ENCODE measurements around the gene GGCX. TPM values are rescaled to one million over a fixed set of nuclear protein-coding genes. Genes with fewer than 3 reads are reported as not detected.

Gene GGCX
- total RNA-seq, 3 donors from 2014 or later (not counting 1 experiment from before 2014, with no cell fraction given): 21.3 to 21.7 (median 21.4) TPM

DNA sequence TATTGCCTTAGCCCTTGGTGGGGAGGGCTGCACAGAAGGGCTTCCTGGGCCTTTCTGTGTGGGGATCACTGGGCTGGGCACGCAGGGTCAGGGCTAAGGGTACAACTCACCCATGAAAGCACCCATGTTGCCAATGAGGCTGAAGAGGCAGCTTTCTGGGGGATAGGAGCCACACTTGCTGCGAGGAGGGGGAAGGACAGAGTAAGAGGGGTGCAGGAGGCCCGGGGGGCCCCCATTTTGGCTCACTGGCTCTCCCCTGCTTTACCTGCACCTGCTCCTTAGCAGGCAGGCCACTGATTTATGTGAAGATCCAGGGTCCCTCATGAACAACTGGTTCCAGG lies 38.9 kb upstream of the GGCX start:
- Mint-ChIP-seq H3K4me3 (no peak overlapping the region), H3K4me1 (peaks cover 29 to 36% of the 10 kb centered on the region in 2 donors), H3K36me3 (no peaks in the 10 kb centered on the region), H3K27me3 (ENCODE audit: low read depth in 2 of 2) (no peaks in the 10 kb centered on the region), H3K9me3 (no peaks in the 10 kb centered on the region), H3K27ac (peak overlapping the region in 1 of 2 donors; percentile 81)
- 84% methylated on average over 3 of the region's 3 CpGs for WGBS (ENCODE audit: insufficient coverage)
- Histone ChIP-seq H3K36me3 (ENCODE audit: control insufficient read depth, insufficient read depth, low read length) (peaks cover 18% of the 10 kb centered on the region), H3K4me1 (ENCODE audit: control insufficient read depth, insufficient read depth, low read length) (peaks cover 37% of the 10 kb centered on the region), H3K27ac (ENCODE audit: low read length) (no peak overlapping the region), H3K27me3 (ENCODE audit: control insufficient read depth, insufficient read depth, low read length) (no peaks in the 10 kb centered on the region), H3K9me3 (ENCODE audit: control insufficient read depth, insufficient read depth, low read length) (no peaks in the 10 kb centered on the region), H3K4me3 (ENCODE audit: low read length) (no peak overlapping the region)
- DNase-seq (no peak), ATAC-seq (no peak)
- intact Hi-C loops (cut with micrococcal nuclease): loop anchor here (5.0 kb wide), 1 partner anchor 38 kb away; the partner anchor contains the start of gene GGCX
- TF ChIP-seq, protein P1, sequence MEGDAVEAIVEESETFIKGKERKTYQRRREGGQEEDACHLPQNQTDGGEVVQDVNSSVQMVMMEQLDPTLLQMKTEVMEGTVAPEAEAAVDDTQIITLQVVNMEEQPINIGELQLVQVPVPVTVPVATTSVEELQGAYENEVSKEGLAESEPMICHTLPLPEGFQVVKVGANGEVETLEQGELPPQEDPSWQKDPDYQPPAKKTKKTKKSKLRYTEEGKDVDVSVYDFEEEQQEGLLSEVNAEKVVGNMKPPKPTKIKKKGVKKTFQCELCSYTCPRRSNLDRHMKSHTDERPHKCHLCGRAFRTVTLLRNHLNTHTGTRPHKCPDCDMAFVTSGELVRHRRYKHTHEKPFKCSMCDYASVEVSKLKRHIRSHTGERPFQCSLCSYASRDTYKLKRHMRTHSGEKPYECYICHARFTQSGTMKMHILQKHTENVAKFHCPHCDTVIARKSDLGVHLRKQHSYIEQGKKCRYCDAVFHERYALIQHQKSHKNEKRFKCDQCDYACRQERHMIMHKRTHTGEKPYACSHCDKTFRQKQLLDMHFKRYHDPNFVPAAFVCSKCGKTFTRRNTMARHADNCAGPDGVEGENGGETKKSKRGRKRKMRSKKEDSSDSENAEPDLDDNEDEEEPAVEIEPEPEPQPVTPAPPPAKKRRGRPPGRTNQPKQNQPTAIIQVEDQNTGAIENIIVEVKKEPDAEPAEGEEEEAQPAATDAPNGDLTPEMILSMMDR (IDR thresholded peaks at IDR 0.05): no peak

DNA sequence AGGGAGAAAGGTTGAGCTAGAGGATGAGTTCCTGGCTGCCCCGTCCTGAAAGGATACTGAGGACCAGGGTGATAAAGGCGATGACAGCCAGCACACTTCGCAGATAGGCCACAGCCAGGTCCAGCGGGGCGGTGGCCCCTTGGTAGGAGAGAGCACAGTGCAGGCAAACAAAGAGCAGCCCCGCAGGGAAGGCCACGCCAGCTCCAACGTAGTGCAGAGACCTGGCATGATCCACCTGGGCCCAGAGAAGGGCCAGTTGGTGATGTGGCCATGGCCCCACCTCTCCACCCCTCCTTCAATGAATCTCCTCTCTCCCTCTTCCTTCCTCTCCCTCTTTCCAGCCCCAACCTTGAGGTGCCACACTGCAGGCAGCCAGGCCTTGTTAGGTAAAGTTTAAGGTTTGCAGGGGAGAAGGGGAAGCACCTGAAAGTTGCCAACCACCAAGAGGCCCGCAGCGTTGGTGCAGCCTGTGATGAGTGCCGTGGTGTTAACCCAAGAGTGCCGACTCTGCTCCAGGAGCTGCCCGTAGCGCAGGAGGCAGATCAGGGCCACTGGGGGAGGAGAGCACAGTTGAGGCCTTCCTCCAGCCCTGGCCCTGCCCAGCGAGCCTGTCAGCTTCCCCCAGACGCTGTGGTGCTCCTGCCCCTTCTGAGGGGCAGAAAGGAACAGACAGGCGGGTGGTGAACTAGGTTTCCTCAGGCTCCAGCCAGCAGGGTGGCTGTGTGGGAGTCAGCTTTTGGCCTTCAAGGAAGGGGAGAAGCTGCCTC lies 38.4 kb upstream of the GGCX start:
- intact Hi-C loops (cut with micrococcal nuclease): loop anchor here (5.0 kb wide), 1 partner anchor 37 kb away; the partner anchor contains the start of gene GGCX
- no peaks in the 10 kb centered on the region for H3K27me3 Mint-ChIP-seq (ENCODE audit: low read depth in 2 of 2)
- TF ChIP-seq, protein P1 (IDR thresholded peaks at IDR 0.05): no peak
- no peaks in the 10 kb centered on the region for H3K27me3 ChIP-seq (ENCODE audit: control insufficient read depth, insufficient read depth, low read length)
- 76% methylated on average over 17 of the region's 17 CpGs for WGBS (ENCODE audit: insufficient coverage)
- DNase-seq (no peak), ATAC-seq (no peak)
- H3K36me3 Mint-ChIP-seq: no peaks in the 10 kb centered on the region
- no peak overlapping the region for H3K27ac ChIP-seq (ENCODE audit: low read length)
- H3K4me3 ChIP-seq (ENCODE audit: low read length): no peak overlapping the region
- H3K4me1 Mint-ChIP-seq: peaks cover 35 to 41% of the 10 kb centered on the region in 2 donors
- no peaks in the 10 kb centered on the region for H3K9me3 Mint-ChIP-seq
- peak overlapping the region in 1 of 2 donors; percentile 81 for H3K27ac Mint-ChIP-seq
- H3K4me3 Mint-ChIP-seq: no peak overlapping the region
- peaks cover 40% of the 10 kb centered on the region for H3K4me1 ChIP-seq (ENCODE audit: control insufficient read depth, insufficient read depth, low read length)
- no peaks in the 10 kb centered on the region for H3K9me3 ChIP-seq (ENCODE audit: control insufficient read depth, insufficient read depth, low read length)
- peaks cover 18% of the 10 kb centered on the region for H3K36me3 ChIP-seq (ENCODE audit: control insufficient read depth, insufficient read depth, low read length)

DNA sequence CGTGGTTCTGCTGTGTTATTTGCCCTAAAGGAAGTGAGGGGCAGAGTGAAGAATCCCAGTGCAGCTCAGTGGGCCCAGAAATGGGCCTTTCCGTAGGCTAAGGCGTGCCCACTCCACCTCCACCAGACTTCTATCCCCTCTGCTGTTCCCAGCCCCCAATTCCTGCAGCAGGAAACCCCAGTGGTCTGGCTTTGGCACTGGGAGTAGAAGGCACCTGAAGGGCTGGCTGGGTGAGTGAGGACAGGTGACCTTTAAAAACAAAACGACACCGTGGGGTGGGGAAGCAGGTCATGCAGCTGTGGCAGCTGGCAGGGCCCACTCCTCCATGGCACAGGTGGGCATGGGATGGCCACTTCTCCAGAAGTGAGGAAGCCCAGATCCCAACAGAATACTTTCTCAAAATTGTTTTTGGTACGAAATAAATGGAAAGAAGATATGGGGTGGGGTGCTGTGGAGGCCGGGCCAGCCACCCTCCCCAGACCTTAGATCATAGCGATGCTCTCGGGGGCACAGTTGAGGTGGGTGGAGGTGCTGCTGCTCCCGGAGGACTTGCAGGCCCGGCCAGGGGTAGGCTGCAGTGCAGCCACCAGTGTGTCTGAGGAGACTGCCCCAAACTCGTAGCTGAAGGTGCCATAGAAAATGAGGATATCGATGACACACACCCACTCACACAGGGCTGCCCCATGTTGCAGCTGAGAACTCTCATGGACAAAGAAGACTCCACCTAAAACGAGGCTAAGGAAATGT lies 37.5 kb upstream of the GGCX start:
- Histone ChIP-seq H3K9me3 (ENCODE audit: control insufficient read depth, insufficient read depth, low read length) (no peaks in the 10 kb centered on the region), H3K4me3 (ENCODE audit: low read length) (no peak overlapping the region), H3K4me1 (ENCODE audit: control insufficient read depth, insufficient read depth, low read length) (peaks cover 41% of the 10 kb centered on the region), H3K36me3 (ENCODE audit: control insufficient read depth, insufficient read depth, low read length) (peaks cover 18% of the 10 kb centered on the region), H3K27ac (ENCODE audit: low read length) (no peak overlapping the region), H3K27me3 (ENCODE audit: control insufficient read depth, insufficient read depth, low read length) (no peaks in the 10 kb centered on the region)
- H3K27ac Mint-ChIP-seq: peak overlapping the region in 1 of 2 donors; percentile 40
- peaks cover 39 to 46% of the 10 kb centered on the region in 2 donors for H3K4me1 Mint-ChIP-seq
- no peak for DNase-seq
- intact Hi-C loops (cut with micrococcal nuclease): no loop called here
- no peak overlapping the region for H3K4me3 Mint-ChIP-seq
- no peaks in the 10 kb centered on the region for H3K36me3 Mint-ChIP-seq
- TF ChIP-seq, protein P1 (IDR thresholded peaks at IDR 0.05): no peak
- H3K27me3 Mint-ChIP-seq (ENCODE audit: low read depth in 2 of 2): no peaks in the 10 kb centered on the region
- 94% methylated on average over 13 of the region's 14 CpGs for WGBS (ENCODE audit: insufficient coverage)
- ATAC-seq: no peak
- H3K9me3 Mint-ChIP-seq: no peaks in the 10 kb centered on the region

All from natural killer cell (primary cell).